Liver (tissue), 9 donors: ENCODE measurements around the gene CACNA1I. TPM values are rescaled to one million over a fixed set of nuclear protein-coding genes. Genes with fewer than 3 reads are reported as not detected.

Experiments
- DNase-seq: peaks from one replicate; pipeline ENCODE4 v3.0.0-alpha.2; 2017; ENCODE audit warnings: low spot score
- H3K27ac ChIP-seq, 2 donors: one replicate each; pipeline ENCODE4 v1.7.0; 2013; ENCODE audit warnings: inconsistent platforms in 2 of 2, low read length in 2 of 2, control low read depth in 1 of 2, low read depth in 1 of 2, mild to moderate bottlenecking in 1 of 2
- H3K27me3 ChIP-seq, 4 donors: one replicate each; pipeline versions ENCODE4 v1.6.1 to v1.7.0; 2013; ENCODE audit warnings: low read length in 3 of 4, inconsistent platforms in 1 of 4, mild to moderate bottlenecking in 1 of 4, moderate library complexity in 1 of 4; ENCODE audit not compliant: control insufficient read depth in 4 of 4, insufficient read depth in 4 of 4
- H3K36me3 ChIP-seq, 4 donors: one replicate each; pipeline versions ENCODE4 v1.6.1 to v1.7.0; 2013; ENCODE audit warnings: low read length in 3 of 4, mild to moderate bottlenecking in 3 of 4, low read depth in 1 of 4, moderate library complexity in 1 of 4; ENCODE audit not compliant: control insufficient read depth in 4 of 4, insufficient read depth in 3 of 4
- H3K4me1 ChIP-seq, 4 donors: one replicate each; pipeline versions ENCODE4 v1.6.1 to v1.7.0; 2013; ENCODE audit warnings: low read length in 3 of 4, mild to moderate bottlenecking in 3 of 4, moderate library complexity in 1 of 4; ENCODE audit not compliant: control insufficient read depth in 4 of 4, insufficient read depth in 4 of 4
- H3K4me3 ChIP-seq, 3 donors: one replicate each; pipeline versions ENCODE4 v1.6.1 to v1.7.0; 2013; ENCODE audit warnings: low read length in 3 of 3, control low read depth in 1 of 3, low read depth in 1 of 3, mild to moderate bottlenecking in 1 of 3
- H3K9ac ChIP-seq, 2 donors: one replicate each; pipeline ENCODE4 v1.7.0; 2013; ENCODE audit warnings: low read length in 2 of 2, mild to moderate bottlenecking in 2 of 2, moderate library complexity in 2 of 2, control low read depth in 1 of 2, low read depth in 1 of 2
- H3K9me3 ChIP-seq, 4 donors: one replicate each; pipeline versions ENCODE4 v1.6.1 to v1.7.0; 2013; ENCODE audit warnings: low read length in 3 of 4; ENCODE audit not compliant: control insufficient read depth in 4 of 4
- ATF3 ChIP-seq: IDR thresholded peaks from 2 replicates; pipeline ENCODE4 v1.6.1; 2016; ENCODE audit warnings: antibody characterized with exemption
- CTCF ChIP-seq: fragments of 150-350 bp; IDR thresholded peaks from 2 replicates; pipeline ENCODE4 v1.5.1; 2017; ENCODE audit warnings: improper control_type of control experiment, low read depth, low read length; ENCODE audit not compliant: missing input control
- FOXA1 ChIP-seq: IDR thresholded peaks from 2 replicates; pipeline ENCODE4 v1.6.1; 2016; ENCODE audit warnings: antibody characterized with exemption
- FOXA2 ChIP-seq: IDR thresholded peaks from 2 replicates; pipeline ENCODE4 v1.6.1; 2016; ENCODE audit warnings: antibody characterized with exemption
- GABPA ChIP-seq, 2 donors: IDR thresholded peaks in 1 of 2; conservative IDR thresholded peaks in 1 of 2; 2 replicates each; pipeline ENCODE4 v1.6.1; 2016; ENCODE audit warnings: antibody characterized with exemption in 2 of 2, mild to moderate bottlenecking in 1 of 2, moderate library complexity in 1 of 2
- HNF4A ChIP-seq, 2 donors: conservative IDR thresholded peaks; 2 replicates each; pipeline ENCODE4 v1.6.1; 2016; ENCODE audit warnings: antibody characterized with exemption in 2 of 2, mild to moderate bottlenecking in 2 of 2
- HNF4G ChIP-seq: IDR thresholded peaks from 2 replicates; pipeline ENCODE4 v1.6.1; 2016; ENCODE audit warnings: antibody characterized with exemption
- NR2F2 ChIP-seq: IDR thresholded peaks from 2 replicates; pipeline ENCODE4 v1.6.1; 2016; ENCODE audit warnings: antibody characterized with exemption
- RAD21 ChIP-seq, 2 donors: IDR thresholded peaks; 2 replicates each; pipeline ENCODE4 v1.6.1; 2016; ENCODE audit warnings: antibody characterized with exemption in 2 of 2, mild to moderate bottlenecking in 2 of 2
- REST ChIP-seq: IDR thresholded peaks from 2 replicates; pipeline ENCODE4 v1.6.1; 2016; ENCODE audit warnings: antibody characterized with exemption, mild to moderate bottlenecking
- RXRA ChIP-seq, 2 donors: IDR thresholded peaks; 2 replicates each; pipeline ENCODE4 v1.6.1; 2017 to 2018; ENCODE audit warnings: antibody characterized with exemption in 2 of 2, mild to moderate bottlenecking in 1 of 2
- SP1 ChIP-seq: IDR thresholded peaks from 2 replicates; pipeline ENCODE4 v1.6.1; 2018; ENCODE audit warnings: antibody characterized with exemption, mild to moderate bottlenecking
- TAF1 ChIP-seq: conservative IDR thresholded peaks from 2 replicates; pipeline ENCODE4 v1.6.1; 2016; ENCODE audit warnings: antibody characterized with exemption, mild to moderate bottlenecking
- YY1 ChIP-seq: IDR thresholded peaks from 2 replicates; pipeline ENCODE4 v1.6.1; 2016; ENCODE audit warnings: antibody characterized with exemption, mild to moderate bottlenecking
- ZBTB33 ChIP-seq: IDR thresholded peaks from 2 replicates; pipeline ENCODE4 v1.6.1; 2016; ENCODE audit warnings: antibody characterized with exemption
- WGBS: extraction: QIAGEN DNeasy Blood & Tissue Kit; methylation state at CpG from one replicate; pipeline ENCODE4 v1.1.7; 2013; 5-methylcytosine and 5-hydroxymethylcytosine counted together
- polyA plus RNA-seq, 2 donors: library from polyadenylated mRNA; stranded (reverse) in 1 of 2; unstranded in 1 of 2; fragments of 200-250 nt in 1 of 2; fragments of >200 nt in 1 of 2; fragmentation: Nextera tagmentation in 1 of 2; extraction: Ambion mirVana in 1 of 2; gene quantifications; one replicate each; pipeline versions ENCODE4 v1.2.1 to v1.2.3, GENCODE V29; 2013 to 2015
- total RNA-seq, 2 donors: library from RNA; depleted of rRNA; stranded (reverse); fragments of >200 nt; gene quantifications; one replicate each; pipeline ENCODE4 v1.2.3, GENCODE V29; 2014
- TF ChIP-seq, protein P1 (sequence below): IDR thresholded peaks from 2 replicates; pipeline ENCODE4 v1.6.1; 2016; ENCODE audit warnings: antibody characterized with exemption
- donor health status: healthy.
- donor health status: healthy.
- donor health status: healthy.
- donor health status: healthy.
- donor health status: healthy.

The CACNA1I gene
- total and polyA plus RNA-seq, 4 donors = under 0.01 to 0.14 (median 0.01) TPM; not detected in 1

DNA sequence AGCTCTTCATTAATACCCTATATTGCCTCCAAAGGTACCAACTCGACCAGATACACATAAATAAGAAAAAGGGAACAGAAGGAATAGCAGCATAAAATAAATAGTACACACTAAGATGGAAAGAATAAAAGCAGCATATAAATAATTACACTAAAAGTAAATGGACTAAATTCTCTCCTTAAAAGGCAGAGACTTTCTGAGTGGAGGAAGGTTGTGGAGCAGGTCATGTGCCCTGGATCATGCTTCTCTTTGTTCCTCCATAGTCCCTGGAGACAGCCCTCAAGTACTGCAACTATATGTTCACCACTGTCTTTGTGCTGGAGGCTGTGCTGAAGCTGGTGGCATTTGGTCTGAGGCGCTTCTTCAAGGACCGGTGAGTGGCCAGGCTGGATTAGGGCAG, 101.4 kb downstream of the CACNA1I start:
- H3K27ac ChIP-seq = no peak overlapping the region
- 91% methylated on average over 3 of the region's 3 CpGs for WGBS
- no peak overlapping the region for H3K9ac ChIP-seq
- no peak overlapping the region for H3K4me3 ChIP-seq
- H3K9me3 ChIP-seq = peaks cover 5 to 19% (median 16%) of the 10 kb centered on the region in 4 donors
- no peaks in the 10 kb centered on the region for H3K4me1 ChIP-seq
- H3K36me3 ChIP-seq = no peaks in the 10 kb centered on the region
- no peak for TF ChIP-seq ATF3
- no peak for TF ChIP-seq RXRA (IDR thresholded peaks at IDR 0.05)
- no peak for TF ChIP-seq YY1
- no peak for TF ChIP-seq RAD21 (IDR thresholded peaks at IDR 0.05)
- TF ChIP-seq FOXA2 = no peak
- TF ChIP-seq, protein P1, sequence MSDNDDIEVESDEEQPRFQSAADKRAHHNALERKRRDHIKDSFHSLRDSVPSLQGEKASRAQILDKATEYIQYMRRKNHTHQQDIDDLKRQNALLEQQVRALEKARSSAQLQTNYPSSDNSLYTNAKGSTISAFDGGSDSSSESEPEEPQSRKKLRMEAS = no peak
- TF ChIP-seq SP1 = no peak
- no peak for TF ChIP-seq TAF1
- no peak for TF ChIP-seq GABPA (IDR thresholded peaks at IDR 0.05 in 1 of 2, conservative IDR thresholded peaks at IDR 0.05 in 1 of 2)
- TF ChIP-seq REST = no peak
- no peak for TF ChIP-seq CTCF
- TF ChIP-seq HNF4G = no peak
- no peak for TF ChIP-seq HNF4A (conservative IDR thresholded peaks at IDR 0.05)
- no peak for TF ChIP-seq NR2F2
- TF ChIP-seq FOXA1 = no peak
- no peak for TF ChIP-seq ZBTB33
- H3K27me3 ChIP-seq = no peaks in the 10 kb centered on the region
- DNase-seq = no peak

DNA sequence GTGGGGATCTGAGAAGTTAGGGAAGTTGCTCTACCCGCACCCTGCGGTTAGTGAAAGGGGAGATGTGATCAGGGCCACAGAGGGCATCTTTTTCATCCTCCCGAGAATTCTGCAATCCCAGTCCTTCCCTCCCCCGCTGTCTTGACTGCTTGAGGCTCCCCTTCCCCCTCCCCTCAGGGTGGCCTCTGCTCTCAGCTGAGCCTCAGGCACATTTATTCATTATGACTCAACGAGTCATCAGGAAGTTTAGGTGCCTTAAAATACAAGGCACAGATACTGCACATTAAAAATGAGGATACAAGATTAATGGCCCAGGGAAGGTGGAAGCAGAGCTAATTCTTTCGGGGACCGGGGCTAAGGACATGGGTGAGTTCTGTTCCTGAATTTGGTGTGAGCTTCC, 104.0 kb downstream of the CACNA1I start:
- Histone ChIP-seq H3K36me3 (no peaks in the 10 kb centered on the region), H3K27ac (no peak overlapping the region), H3K4me3 (no peak overlapping the region), H3K9ac (no peak overlapping the region), H3K4me1 (no peaks in the 10 kb centered on the region), H3K27me3 (no peaks in the 10 kb centered on the region), H3K9me3 (peaks cover 3 to 16% (median 14%) of the 10 kb centered on the region in 4 donors)
- no peak for DNase-seq
- TF ChIP-seq, protein P1 = no peak
- no peak for TF ChIP-seq ATF3
- TF ChIP-seq NR2F2 = no peak
- no peak for TF ChIP-seq FOXA1
- TF ChIP-seq HNF4G = no peak
- no peak for TF ChIP-seq CTCF
- TF ChIP-seq YY1 = no peak
- 63% methylated on average over 7 of the region's 7 CpGs for WGBS
